Hepatocyte (in vitro differentiated cells): ENCODE data around the gene ITIH1.

Experiments
- EZH2 ChIP-seq: fragments of 200-600 bp; sonication (generic); IDR thresholded peaks from 2 replicates; pipeline ENCODE4 v1.6.1; 2016; ENCODE audit warnings: antibody characterized with exemption, mild to moderate bottlenecking, borderline replicate concordance
- EZH2phosphoT487 ChIP-seq: fragments of 200-600 bp; sonication (generic); IDR thresholded peaks from one replicate; pipeline ENCODE4 v1.6.1; 2018; ENCODE audit warnings: antibody characterized with exemption, mild to moderate bottlenecking, low read depth, moderate library complexity; ENCODE audit not compliant: unreplicated experiment, severe bottlenecking
- TF ChIP-seq, protein P1 (sequence below): fragments of 200-600 bp; sonication (generic); IDR thresholded peaks from 2 replicates; pipeline ENCODE4 v1.5.1; 2016; ENCODE audit warnings: antibody characterized with exemption, mild to moderate bottlenecking; ENCODE audit not compliant: poor library complexity

DNA sequence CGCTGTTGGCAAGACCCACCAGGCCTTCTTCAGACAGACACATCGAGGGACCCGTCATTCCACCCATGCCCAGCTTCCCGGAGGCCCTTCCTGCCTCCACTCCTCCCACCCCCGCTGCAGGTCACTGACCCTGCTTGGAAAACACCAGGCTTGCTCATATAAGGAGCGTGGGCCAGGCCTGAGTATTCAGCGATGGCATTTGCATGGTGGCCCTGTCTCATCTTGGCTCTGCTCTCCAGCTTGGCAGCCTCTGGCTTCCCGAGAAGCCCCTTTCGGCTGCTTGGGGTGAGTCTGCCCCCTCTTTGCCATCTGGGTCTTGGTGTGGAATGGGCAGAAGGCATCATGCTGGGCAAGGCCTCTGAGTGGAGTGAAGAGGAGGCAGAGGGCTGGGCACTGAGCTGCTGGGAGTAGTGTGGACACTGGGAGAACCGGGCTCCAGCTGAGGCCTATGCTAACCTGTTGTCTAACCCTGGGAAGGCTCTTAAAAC is 17.3 kb downstream of the ITIH1 start, which contains the start of gene ITIH3:
- TF ChIP-seq, protein P1, sequence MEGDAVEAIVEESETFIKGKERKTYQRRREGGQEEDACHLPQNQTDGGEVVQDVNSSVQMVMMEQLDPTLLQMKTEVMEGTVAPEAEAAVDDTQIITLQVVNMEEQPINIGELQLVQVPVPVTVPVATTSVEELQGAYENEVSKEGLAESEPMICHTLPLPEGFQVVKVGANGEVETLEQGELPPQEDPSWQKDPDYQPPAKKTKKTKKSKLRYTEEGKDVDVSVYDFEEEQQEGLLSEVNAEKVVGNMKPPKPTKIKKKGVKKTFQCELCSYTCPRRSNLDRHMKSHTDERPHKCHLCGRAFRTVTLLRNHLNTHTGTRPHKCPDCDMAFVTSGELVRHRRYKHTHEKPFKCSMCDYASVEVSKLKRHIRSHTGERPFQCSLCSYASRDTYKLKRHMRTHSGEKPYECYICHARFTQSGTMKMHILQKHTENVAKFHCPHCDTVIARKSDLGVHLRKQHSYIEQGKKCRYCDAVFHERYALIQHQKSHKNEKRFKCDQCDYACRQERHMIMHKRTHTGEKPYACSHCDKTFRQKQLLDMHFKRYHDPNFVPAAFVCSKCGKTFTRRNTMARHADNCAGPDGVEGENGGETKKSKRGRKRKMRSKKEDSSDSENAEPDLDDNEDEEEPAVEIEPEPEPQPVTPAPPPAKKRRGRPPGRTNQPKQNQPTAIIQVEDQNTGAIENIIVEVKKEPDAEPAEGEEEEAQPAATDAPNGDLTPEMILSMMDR: no peak
- TF ChIP-seq EZH2 (no peak), EZH2phosphoT487 (no peak)
